ENCODE measurements around the gene SLC38A9.

GRCh38 chr5:55593115-55593472 lies 119.0 kb downstream of the SLC38A9 start:
- TF ChIP-seq CTCF (IDR thresholded peaks at IDR 0.05) (no peak), ELK1 (IDR thresholded peaks at IDR 0.05; ENCODE audit: low read depth, low read length) (no peak)

Data from A549 (cell line).